Measurements from ENCODE around the gene TOM1L2.
A peak's percentile ranks its signal among the peaks of the same experiment; 100 is the strongest.

Gene TOM1L2

GRCh38 chr17:17994271-17995069 lies 22.3 kb upstream of the TOM1L2 start:
- no peak for DNase-seq (ENCODE audit: low read depth in 2 of 2)

GRCh38 chr17:17993852-17994251 lies 21.7 kb upstream of the TOM1L2 start:
- no peak for DNase-seq (ENCODE audit: low read depth in 2 of 2)

GRCh38 chr17:17993366-17993765 lies 21.2 kb upstream of the TOM1L2 start:
- no peak for DNase-seq (ENCODE audit: low read depth in 2 of 2)

GRCh38 chr17:17990282-17990681 lies 18.1 kb upstream of the TOM1L2 start:
- no peak for DNase-seq (ENCODE audit: low read depth in 2 of 2)

GRCh38 chr17:17989618-17990017 lies 17.4 kb upstream of the TOM1L2 start:
- no peak for DNase-seq (ENCODE audit: low read depth in 2 of 2)

- no peak for DNase-seq (ENCODE audit: low read depth in 2 of 2)
Measured at GRCh38 chr17:17989081-17989480, 16.9 kb upstream of the TOM1L2 start.

- DNase-seq (ENCODE audit: low read depth in 2 of 2), result no peak
Measured at GRCh38 chr17:17988427-17988945, 16.3 kb upstream of the TOM1L2 start.

GRCh38 chr17:17987901-17988300 lies 15.7 kb upstream of the TOM1L2 start:
- DNase-seq (ENCODE audit: low read depth in 2 of 2), result no peak

GRCh38 chr17:17987187-17987896 lies 15.1 kb upstream of the TOM1L2 start:
- no peak for DNase-seq (ENCODE audit: low read depth in 2 of 2)

- no peak for DNase-seq (ENCODE audit: low read depth in 2 of 2)
Measured at GRCh38 chr17:17985555-17985954, 13.4 kb upstream of the TOM1L2 start.

- DNase-seq (ENCODE audit: low read depth in 2 of 2), result no peak
Measured at GRCh38 chr17:17985153-17985552, 13.0 kb upstream of the TOM1L2 start.

GRCh38 chr17:17983776-17984175 lies 11.6 kb upstream of the TOM1L2 start:
- no peak for DNase-seq (ENCODE audit: low read depth in 2 of 2)

- no peak for DNase-seq (ENCODE audit: low read depth in 2 of 2)
Measured at GRCh38 chr17:17983376-17983775, 11.2 kb upstream of the TOM1L2 start.

- no peak for DNase-seq (ENCODE audit: low read depth in 2 of 2)
Measured at GRCh38 chr17:17982801-17983200, 10.6 kb upstream of the TOM1L2 start.

- no peak for DNase-seq (ENCODE audit: low read depth in 2 of 2)
Measured at GRCh38 chr17:17981330-17981729, 9.1 kb upstream of the TOM1L2 start.

GRCh38 chr17:17979778-17980177 lies 7.6 kb upstream of the TOM1L2 start:
- no peak for DNase-seq (ENCODE audit: low read depth in 2 of 2)

- no peak for DNase-seq (ENCODE audit: low read depth in 2 of 2)
Measured at GRCh38 chr17:17978481-17979424, 6.6 kb upstream of the TOM1L2 start.

GRCh38 chr17:17976931-17977570 lies 4.9 kb upstream of the TOM1L2 start:
- no peak for DNase-seq (ENCODE audit: low read depth in 2 of 2)

- no peak for DNase-seq (ENCODE audit: low read depth in 2 of 2)
Measured at GRCh38 chr17:17975436-17975835, 3.2 kb upstream of the TOM1L2 start.

- DNase-seq (ENCODE audit: low read depth in 2 of 2), result no peak
Measured at GRCh38 chr17:17972952-17973254, 703 bp upstream of the TOM1L2 start.

- peak in 1 of 2 donors; percentile 9 for DNase-seq (ENCODE audit: low read depth in 2 of 2)
Measured at GRCh38 chr17:17971431-17972125, 622 bp downstream of the TOM1L2 start.
